Ureter (tissue), 1 donor: ENCODE data around the gene HESX1. TPM values are rescaled to one million over a fixed set of nuclear protein-coding genes. Genes with fewer than 3 reads are reported as not detected.

Experiments used
- DNase-seq: peaks from one replicate; pipeline ENCODE4 v3.0.0-alpha.2; 2020; ENCODE audit warnings: low spot score
- total RNA-seq: library from RNA; stranded (reverse); gene quantifications from one replicate; pipeline ENCODE4 v1.2.4, GENCODE V29; 2023
- donor health status: DM: yes; HTN: yes; CAD: no.

Gene HESX1
- total RNA-seq, 1 donor from 2014 or later, result 0.57 TPM

GRCh38 chr3:57168151-57168550, 31.6 kb downstream of the HESX1 start:
- DNase-seq, result no peak

- DNase-seq, result no peak
Measured at GRCh38 chr3:57166660-57167059, 33.1 kb downstream of the HESX1 start.

- DNase-seq, result no peak
Measured at GRCh38 chr3:57165641-57166040, 34.1 kb downstream of the HESX1 start.

GRCh38 chr3:57164657-57165573, 34.9 kb downstream of the HESX1 start, which contains the start of gene IL17RD:
Gene IL17RD (minus strand): TSS chr3:57165353. CDS start chr3:57165286, 67 bp downstream.
- peak; percentile 66 for DNase-seq

GRCh38 chr3:57164217-57164656, 35.5 kb downstream of the HESX1 start:
- DNase-seq, result no peak

- DNase-seq, result no peak
Measured at GRCh38 chr3:57163751-57164150, 36.0 kb downstream of the HESX1 start.

- no peak for DNase-seq
Measured at GRCh38 chr3:57161915-57162314, 37.9 kb downstream of the HESX1 start.

GRCh38 chr3:57160765-57161538, 38.8 kb downstream of the HESX1 start:
- DNase-seq, result no peak

- DNase-seq, result no peak
Measured at GRCh38 chr3:57160076-57160764, 39.6 kb downstream of the HESX1 start.

GRCh38 chr3:57158813-57159738, 40.7 kb downstream of the HESX1 start:
- DNase-seq, result no peak

GRCh38 chr3:57158325-57158724, 41.5 kb downstream of the HESX1 start:
- DNase-seq, result no peak

- no peak for DNase-seq
Measured at GRCh38 chr3:57157545-57157944, 42.2 kb downstream of the HESX1 start.

GRCh38 chr3:57155310-57155643, 44.5 kb downstream of the HESX1 start:
- no peak for DNase-seq

- DNase-seq, result no peak
Measured at GRCh38 chr3:57154470-57155309, 45.1 kb downstream of the HESX1 start.

GRCh38 chr3:57152151-57153143, 47.3 kb downstream of the HESX1 start:
- DNase-seq, result no peak

- DNase-seq, result no peak
Measured at GRCh38 chr3:57151749-57152148, 48.0 kb downstream of the HESX1 start.

GRCh38 chr3:57151021-57151449, 48.7 kb downstream of the HESX1 start:
- no peak for DNase-seq

GRCh38 chr3:57150113-57150581, 49.6 kb downstream of the HESX1 start:
- DNase-seq, result no peak
